Erythroblast (primary cell): ENCODE measurements around the gene MICAL3.

Source experiments
- GATA1 ChIP-seq: IDR thresholded peaks from 2 replicates; pipeline ENCODE4 v1.6.1; 2011; ENCODE audit warnings: low read depth, mild to moderate bottlenecking, control low read depth, low read length, moderate library complexity
- POLR2A ChIP-seq: IDR thresholded peaks from 2 replicates; pipeline ENCODE4 v1.6.1; 2011; ENCODE audit warnings: mild to moderate bottlenecking, low read length

DNA sequence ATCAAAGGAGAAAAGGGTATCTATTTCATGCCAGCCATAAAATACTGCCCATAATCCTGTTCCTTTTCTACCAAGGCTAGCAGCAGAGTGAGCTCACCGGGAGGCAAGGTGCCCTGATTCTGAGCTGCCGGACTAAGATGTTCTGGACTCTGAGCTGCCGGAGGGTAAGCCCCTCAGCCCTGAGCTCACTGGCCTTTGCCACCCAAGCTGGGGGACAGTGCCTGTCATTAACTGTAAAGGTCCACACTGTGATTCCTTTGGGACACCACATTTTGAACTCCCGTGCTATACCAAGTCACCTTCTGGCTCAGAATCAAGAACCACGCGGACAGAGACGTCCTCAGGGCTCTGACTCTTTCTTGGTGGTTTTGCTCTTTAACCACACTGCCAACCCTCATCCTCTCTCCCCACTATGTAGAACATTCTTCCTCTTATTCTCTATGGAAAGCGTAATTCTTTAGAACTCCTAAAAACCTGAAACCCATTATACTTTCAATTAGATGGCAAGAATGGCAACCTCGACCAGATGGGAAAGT is 161.6 kb downstream of the MICAL3 start:
- no peak for TF ChIP-seq POLR2A
- TF ChIP-seq GATA1 = no peak
